Stimulated activated CD4-positive, alpha-beta T cell treated with anti-CD3 and anti-CD28 coated beads, Interleukin-15, amount 100 ng/mL, for 48 hours (primary cell): ENCODE measurements around the gene TNFRSF19.

Experiments used
- DNase-seq, 2 donors: peaks; one replicate each; pipeline ENCODE4 v3.0.0-alpha.2; 2020; ENCODE audit warnings: low read depth in 2 of 2

TNFRSF19 gene

DNA sequence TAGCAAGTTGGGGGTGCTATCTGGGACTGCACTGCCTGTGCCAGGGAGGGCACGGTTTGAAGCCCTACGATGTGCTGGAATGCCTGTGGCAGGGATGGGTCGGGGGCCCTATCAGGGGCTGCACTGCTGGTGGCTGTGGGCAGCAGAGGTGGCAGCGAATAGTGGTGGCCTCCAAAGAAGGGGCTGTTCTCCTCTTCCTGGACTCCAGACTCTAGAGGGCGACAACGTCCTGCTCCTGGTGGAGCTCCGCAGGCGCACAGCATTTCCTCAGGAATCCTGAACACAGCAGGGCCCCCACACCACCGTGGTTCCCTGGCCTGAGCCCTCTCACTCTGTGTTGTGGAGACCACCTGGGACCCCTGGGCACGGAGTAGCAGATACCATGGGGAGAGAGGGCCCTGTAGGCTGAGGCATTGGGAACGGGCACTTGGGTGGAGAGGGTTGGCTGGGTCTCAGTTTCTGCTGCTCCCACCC, 145.6 kb downstream of the TNFRSF19 start:
- no peak for DNase-seq

DNA sequence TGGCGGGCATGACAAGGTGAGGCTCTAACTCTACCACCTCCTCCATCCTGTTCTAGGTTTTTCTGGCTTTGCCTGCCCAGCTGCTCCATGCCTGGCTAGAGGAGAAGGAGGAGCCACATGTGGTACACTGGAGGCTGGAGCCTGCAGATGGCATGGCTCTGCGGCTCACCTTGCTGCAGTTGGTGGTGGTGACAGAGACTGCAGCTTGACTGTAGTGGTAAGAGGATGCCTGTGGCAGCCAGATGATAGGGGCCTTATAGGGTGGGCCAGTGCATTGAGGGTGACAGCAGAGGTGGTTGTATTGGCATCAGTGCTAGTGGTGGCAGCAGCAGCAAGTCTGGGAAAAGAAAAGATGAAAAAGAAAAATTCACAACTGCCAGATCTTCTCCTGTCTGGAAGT, 146.2 kb downstream of the TNFRSF19 start:
- no peak for DNase-seq

DNA sequence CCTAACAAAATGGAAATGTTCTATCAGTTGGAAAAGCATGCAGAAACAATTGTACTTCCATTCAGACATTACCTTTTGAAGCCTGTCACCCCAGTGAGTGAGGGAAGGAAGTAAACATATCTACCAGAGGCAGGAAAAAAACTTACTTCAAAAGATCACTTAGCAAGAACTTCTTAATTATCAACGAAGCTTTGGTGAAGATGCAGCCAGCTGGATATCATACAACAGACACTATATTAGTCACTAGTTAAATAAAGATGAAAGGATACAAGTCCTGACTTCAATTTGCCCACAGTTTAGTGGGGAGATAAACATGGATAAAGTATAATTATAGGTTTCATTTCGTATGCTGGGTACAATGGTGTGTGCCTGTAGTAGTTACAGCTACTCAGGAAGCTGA, 148.8 kb downstream of the TNFRSF19 start:
- DNase-seq = no peak

DNA sequence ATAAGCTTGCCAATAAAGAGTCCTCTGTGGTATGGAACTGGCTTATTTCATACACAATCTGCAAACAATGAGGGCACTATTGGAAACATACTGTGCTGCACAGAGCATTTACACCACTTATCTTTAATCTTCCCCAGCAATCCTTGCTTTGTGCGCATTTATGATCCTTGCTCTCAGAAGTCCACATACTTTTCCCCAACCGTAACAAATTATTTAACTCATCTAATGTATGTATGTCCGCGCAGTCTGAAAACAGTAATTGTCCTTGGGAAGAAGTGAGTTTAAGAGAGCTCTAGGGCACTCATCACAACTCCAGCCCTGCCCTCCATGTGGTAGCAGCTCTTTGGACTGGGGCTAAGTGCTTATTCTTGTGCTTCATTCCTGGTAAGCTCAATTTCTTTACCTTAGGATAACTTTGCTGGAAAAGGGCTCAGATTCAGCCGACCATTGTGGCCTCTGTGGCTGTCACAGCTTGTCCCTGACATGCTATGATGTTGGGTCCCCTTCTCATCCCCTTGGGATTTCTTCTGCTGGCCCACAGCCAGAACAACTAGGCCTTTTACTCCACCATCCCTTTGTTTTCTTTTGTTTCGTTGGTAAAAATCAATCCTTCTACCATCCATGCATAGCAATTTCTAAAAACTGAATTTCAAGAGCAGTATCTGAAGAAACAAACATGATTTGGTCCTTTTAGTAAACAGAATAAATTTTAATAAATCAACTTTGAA, 152.7 kb downstream of the TNFRSF19 start:
- DNase-seq = no peak

DNA sequence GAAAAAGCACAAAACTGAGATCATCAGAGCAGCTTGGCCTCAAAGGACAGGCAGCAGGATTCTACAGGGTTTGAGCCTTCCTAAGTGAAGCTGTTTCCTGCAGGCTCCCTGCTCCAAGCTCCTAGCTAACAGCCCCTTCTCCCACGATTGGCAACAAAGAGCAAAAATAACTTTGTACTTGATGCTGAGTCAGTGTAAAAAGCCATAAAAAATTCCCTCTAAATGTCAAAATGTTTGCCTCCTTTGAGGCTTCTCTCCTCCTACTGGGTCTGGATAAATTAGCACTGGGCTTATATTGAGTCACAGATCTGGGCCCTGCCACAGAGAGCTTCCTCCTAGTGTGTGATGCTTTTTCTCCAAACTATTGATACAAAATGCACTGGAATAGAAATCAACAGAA, 153.3 kb downstream of the TNFRSF19 start:
- no peak for DNase-seq

DNA sequence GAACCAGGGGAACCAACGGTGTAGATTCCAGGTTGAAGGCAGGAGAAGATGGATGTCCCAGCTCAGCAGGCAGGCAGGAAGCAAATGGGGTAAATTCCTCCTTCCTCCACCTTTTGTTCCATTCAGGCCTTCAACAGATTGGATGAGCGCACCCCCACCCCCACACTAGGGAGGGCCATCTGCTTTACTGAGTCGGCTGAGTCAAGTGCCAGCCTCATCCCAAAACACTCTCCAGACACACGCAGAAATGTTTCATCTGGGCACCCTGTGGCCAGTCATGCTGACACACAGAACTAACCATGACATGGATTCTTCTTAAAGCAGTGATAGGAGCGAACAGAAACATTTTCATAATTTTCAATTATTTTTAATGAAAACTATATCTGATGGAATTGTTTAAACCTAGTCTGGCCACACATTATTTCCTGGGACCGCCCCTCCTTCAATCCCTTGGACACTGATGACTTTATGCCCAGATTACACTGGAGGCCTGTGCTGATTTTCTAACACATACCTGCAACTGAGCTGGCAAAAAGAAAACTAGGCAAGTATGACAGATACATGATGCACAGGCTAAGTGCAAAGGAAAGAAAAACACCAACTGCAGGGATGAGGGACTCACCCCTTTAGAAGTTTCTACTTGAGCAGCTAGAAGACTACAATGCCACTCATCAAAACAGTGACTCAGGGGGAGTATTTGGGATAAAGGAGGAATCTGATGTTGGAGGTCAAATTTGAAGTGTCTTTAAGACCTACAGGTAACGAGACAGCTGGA, 154.2 kb downstream of the TNFRSF19 start:
- no peak for DNase-seq
